ENCODE measurements around the gene PIP5K1B. TPM values are rescaled to one million over a fixed set of nuclear protein-coding genes. Genes with fewer than 3 reads are reported as not detected.

Gene PIP5K1B
- total and polyA plus RNA-seq, 2 of the 13 experiments (the other 11 are each of a cell fraction or from before 2014, with no cell fraction given) = 15.8 to 17.5 TPM

DNA sequence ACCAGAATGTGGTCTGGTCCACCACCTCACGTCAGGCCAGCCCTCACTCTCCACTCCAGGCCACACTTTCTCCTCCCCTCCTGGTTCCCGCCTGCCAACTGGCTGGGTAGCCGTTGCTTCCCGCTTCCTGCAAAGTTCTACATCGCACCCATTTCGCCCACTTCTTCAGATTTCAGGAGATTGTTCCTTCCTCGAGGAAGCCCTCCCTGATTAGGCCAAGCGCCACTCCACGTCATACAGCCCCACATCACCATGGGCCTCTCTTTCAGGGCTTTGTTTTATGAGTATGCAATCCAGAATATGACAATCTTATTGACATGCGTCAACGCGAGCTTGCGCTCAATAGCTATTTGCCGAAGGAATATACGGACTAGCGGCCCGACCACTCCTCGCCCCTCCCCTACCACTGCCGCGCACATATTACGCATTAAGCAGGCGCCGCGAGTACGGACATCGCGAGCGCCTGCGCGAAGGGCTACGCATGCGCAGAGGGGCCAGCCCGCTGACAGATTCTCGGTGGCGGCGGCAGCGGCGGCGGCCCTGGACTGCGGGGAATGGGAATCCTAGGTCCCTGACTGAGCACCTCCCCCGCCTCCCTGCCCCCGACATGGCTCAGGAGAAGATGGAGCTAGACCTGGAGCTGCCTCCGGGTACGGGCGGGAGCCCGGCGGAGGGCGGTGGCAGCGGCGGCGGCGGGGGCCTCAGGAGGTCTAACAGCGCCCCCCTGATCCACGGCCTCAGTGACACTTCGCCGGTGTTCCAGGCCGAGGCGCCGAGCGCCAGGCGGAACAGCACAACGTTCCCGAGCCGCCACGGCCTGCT lies 74.7 kb downstream of the PIP5K1B start (continued):
- TF ChIP-seq ZFAT (CRISPR knock-in tag; conservative IDR thresholded peaks at IDR 0.05) (no peak), NFYC (CRISPR knock-in tag; IDR thresholded peaks at IDR 0.05) (no peak), ZNF205 (CRISPR knock-in tag; IDR thresholded peaks at IDR 0.05) (peak; percentile 62), E2F5 (CRISPR knock-in tag; conservative IDR thresholded peaks at IDR 0.05) (0 out of 2 replicates have a peak, but pooled peaks have one; percentile 21), JDP2 (CRISPR knock-in tag; IDR thresholded peaks at IDR 0.05; ENCODE audit: borderline replicate concordance) (no peak), ZNF468 (CRISPR knock-in tag; IDR thresholded peaks at IDR 0.05) (no peak), POLR2AphosphoS2 (IDR thresholded peaks at IDR 0.05; ENCODE audit: low read depth, low read length) (peak; percentile 51; the same call in 1 of the 2 replicates), ZNF274 (CRISPR knock-in tag; IDR thresholded peaks at IDR 0.05) (0 out of 2 replicates have a peak, but pooled peaks have one; percentile 34), RARG (CRISPR knock-in tag; IDR thresholded peaks at IDR 0.05; ENCODE audit: low read depth) (no peak), ZNF841 (CRISPR knock-in tag; IDR thresholded peaks at IDR 0.05; ENCODE audit: borderline replicate concordance) (no peak)
- TF ChIP-seq, protein P1, sequence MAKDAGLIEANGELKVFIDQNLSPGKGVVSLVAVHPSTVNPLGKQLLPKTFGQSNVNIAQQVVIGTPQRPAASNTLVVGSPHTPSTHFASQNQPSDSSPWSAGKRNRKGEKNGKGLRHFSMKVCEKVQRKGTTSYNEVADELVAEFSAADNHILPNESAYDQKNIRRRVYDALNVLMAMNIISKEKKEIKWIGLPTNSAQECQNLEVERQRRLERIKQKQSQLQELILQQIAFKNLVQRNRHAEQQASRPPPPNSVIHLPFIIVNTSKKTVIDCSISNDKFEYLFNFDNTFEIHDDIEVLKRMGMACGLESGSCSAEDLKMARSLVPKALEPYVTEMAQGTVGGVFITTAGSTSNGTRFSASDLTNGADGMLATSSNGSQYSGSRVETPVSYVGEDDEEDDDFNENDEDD (CRISPR knock-in tag; IDR thresholded peaks at IDR 0.05; ENCODE audit: borderline replicate concordance) = peak; percentile 67; the same call in 1 of the 2 replicates
- TF ChIP-seq, protein P2, sequence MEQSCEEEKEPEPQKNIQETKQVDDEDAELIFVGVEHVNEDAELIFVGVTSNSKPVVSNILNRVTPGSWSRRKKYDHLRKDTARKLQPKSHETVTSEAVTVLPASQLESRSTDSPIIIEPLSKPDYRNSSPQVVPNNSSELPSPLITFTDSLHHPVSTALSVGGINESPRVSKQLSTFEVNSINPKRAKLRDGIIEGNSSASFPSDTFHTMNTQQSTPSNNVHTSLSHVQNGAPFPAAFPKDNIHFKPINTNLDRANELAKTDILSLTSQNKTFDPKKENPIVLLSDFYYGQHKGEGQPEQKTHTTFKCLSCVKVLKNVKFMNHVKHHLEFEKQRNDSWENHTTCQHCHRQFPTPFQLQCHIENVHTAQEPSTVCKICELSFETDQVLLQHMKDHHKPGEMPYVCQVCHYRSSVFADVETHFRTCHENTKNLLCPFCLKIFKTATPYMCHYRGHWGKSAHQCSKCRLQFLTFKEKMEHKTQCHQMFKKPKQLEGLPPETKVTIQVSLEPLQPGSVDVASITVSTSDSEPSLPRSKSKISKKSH (CRISPR knock-in tag; IDR thresholded peaks at IDR 0.05; ENCODE audit: borderline replicate concordance) = no peak
- TF ChIP-seq, protein P3, sequence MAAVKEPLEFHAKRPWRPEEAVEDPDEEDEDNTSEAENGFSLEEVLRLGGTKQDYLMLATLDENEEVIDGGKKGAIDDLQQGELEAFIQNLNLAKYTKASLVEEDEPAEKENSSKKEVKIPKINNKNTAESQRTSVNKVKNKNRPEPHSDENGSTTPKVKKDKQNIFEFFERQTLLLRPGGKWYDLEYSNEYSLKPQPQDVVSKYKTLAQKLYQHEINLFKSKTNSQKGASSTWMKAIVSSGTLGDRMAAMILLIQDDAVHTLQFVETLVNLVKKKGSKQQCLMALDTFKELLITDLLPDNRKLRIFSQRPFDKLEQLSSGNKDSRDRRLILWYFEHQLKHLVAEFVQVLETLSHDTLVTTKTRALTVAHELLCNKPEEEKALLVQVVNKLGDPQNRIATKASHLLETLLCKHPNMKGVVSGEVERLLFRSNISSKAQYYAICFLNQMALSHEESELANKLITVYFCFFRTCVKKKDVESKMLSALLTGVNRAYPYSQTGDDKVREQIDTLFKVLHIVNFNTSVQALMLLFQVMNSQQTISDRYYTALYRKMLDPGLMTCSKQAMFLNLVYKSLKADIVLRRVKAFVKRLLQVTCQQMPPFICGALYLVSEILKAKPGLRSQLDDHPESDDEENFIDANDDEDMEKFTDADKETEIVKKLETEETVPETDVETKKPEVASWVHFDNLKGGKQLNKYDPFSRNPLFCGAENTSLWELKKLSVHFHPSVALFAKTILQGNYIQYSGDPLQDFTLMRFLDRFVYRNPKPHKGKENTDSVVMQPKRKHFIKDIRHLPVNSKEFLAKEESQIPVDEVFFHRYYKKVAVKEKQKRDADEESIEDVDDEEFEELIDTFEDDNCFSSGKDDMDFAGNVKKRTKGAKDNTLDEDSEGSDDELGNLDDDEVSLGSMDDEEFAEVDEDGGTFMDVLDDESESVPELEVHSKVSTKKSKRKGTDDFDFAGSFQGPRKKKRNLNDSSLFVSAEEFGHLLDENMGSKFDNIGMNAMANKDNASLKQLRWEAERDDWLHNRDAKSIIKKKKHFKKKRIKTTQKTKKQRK (IDR thresholded peaks at IDR 0.05; ENCODE audit: low read length) = no peak
- TF ChIP-seq, protein P4, sequence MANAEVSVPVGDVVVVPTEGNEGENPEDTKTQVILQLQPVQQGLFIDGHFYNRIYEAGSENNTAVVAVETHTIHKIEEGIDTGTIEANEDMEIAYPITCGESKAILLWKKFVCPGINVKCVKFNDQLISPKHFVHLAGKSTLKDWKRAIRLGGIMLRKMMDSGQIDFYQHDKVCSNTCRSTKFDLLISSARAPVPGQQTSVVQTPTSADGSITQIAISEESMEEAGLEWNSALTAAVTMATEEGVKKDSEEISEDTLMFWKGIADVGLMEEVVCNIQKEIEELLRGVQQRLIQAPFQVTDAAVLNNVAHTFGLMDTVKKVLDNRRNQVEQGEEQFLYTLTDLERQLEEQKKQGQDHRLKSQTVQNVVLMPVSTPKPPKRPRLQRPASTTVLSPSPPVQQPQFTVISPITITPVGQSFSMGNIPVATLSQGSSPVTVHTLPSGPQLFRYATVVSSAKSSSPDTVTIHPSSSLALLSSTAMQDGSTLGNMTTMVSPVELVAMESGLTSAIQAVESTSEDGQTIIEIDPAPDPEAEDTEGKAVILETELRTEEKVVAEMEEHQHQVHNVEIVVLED (CRISPR knock-in tag; IDR thresholded peaks at IDR 0.05; ENCODE audit: borderline replicate concordance) = peak; percentile 75; the same call in 1 of the 2 replicates
- TF ChIP-seq, protein P5, sequence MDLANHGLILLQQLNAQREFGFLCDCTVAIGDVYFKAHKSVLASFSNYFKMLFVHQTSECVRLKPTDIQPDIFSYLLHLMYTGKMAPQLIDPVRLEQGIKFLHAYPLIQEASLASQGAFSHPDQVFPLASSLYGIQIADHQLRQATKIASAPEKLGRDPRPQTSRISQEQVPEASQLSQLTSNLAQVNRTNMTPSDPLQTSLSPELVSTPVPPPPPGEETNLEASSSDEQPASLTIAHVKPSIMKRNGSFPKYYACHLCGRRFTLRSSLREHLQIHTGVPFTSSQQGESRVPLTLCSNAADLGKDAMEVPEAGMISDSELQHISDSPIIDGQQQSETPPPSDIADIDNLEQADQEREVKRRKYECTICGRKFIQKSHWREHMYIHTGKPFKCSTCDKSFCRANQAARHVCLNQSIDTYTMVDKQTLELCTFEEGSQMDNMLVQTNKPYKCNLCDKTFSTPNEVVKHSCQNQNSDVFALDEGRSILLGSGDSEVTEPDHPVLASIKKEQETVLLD (CRISPR knock-in tag; IDR thresholded peaks at IDR 0.05; ENCODE audit: low read depth) = no peak
